ENCODE measurements around the gene FPR3. TPM values are rescaled to one million over a fixed set of nuclear protein-coding genes. Genes with fewer than 3 reads are reported as not detected.

FPR3 gene
- total and polyA plus RNA-seq, 9 of the 15 experiments (the other 6 are each of a cell fraction or from before 2014, with no cell fraction given): 0.08 to 0.51 (median 0.22) TPM; not detected in 1

DNA sequence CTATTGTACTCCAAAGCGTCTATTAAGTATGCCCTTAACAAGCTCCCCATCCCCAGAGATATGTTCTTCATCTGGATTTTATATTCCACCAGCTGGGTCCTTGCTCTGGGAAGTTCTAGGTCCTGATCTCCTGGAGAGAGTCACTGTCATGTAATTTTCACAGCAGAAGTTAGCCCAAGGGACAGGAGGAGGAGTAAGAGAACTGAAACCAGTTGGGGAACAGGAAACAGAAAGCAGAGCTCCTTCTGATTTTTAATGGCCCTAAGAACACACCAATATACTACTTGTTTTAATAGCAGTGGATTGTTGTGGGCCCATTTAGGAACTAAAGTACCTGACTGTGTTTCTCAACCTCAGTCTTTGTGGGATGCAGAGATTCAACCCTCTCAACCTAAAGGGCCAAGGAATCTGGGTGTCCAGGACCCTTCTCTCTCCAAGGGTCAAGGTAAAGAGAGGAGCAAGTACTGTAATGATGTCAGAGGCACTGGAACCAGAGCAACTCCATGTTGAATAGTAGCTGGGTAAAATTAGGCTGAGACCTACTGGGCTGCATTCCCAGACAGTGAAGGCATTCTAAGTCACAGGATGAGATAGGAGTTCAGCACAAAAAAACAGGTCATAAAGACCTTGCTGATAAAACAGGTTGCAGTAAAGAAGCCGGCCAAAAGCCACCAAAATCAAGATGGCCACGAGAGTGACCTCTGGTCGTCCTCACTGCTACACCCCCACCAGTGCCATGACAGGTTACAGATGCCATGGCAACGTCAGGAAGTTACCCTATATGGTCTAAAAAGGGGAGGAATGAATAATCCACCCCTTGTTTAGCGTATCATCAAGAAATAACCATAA is 8.1 kb upstream of the FPR3 start (continued):
- TF ChIP-seq DPF2 (IDR thresholded peaks at IDR 0.05) (no peak), ZNF431 (CRISPR knock-in tag; IDR thresholded peaks at IDR 0.05) (no peak), GABPA (tag; conservative IDR thresholded peaks at IDR 0.05; ENCODE audit: low read depth) (peak; percentile 59), PHF21A (IDR thresholded peaks at IDR 0.05; ENCODE audit: borderline replicate concordance, low read depth) (no peak), MAZ (CRISPR knock-in tag; conservative IDR thresholded peaks at IDR 0.05 in 1 of 2, IDR thresholded peaks at IDR 0.05 in 1 of 2) (peak in 1 of 2 experiments; percentile 80; a peak in 2 of 4 replicates), TBP (optimal IDR thresholded peaks at IDR 0.05; ENCODE audit: low read depth, low read length) (no peak), ELF2 (CRISPR knock-in tag; IDR thresholded peaks at IDR 0.05) (peak; percentile 91), KDM1A (IDR thresholded peaks at IDR 0.05) (peak; percentile 33 to 71; a peak in 2 of 4 replicates), MTA3 (IDR thresholded peaks at IDR 0.05; ENCODE audit: borderline replicate concordance) (no peak), ARNT (IDR thresholded peaks at IDR 0.05) (no peak), THAP12 (CRISPR knock-in tag; IDR thresholded peaks at IDR 0.05) (no peak), MAX (CRISPR knock-in tag; IDR thresholded peaks at IDR 0.05) (no peak), ARID1B (IDR thresholded peaks at IDR 0.05) (no peak), ZNF707 (CRISPR knock-in tag; conservative IDR thresholded peaks at IDR 0.05) (peak; percentile 78), HNRNPUL1 (IDR thresholded peaks at IDR 0.05; ENCODE audit: low read length) (no peak), ARID3A (IDR thresholded peaks at IDR 0.05; ENCODE audit: borderline replicate concordance, low read depth, low read length) (no peak), THRA (IDR thresholded peaks at IDR 0.05) (no peak), PHB (CRISPR knock-in tag; IDR thresholded peaks at IDR 0.05) (no peak)
- TF ChIP-seq, protein P1, sequence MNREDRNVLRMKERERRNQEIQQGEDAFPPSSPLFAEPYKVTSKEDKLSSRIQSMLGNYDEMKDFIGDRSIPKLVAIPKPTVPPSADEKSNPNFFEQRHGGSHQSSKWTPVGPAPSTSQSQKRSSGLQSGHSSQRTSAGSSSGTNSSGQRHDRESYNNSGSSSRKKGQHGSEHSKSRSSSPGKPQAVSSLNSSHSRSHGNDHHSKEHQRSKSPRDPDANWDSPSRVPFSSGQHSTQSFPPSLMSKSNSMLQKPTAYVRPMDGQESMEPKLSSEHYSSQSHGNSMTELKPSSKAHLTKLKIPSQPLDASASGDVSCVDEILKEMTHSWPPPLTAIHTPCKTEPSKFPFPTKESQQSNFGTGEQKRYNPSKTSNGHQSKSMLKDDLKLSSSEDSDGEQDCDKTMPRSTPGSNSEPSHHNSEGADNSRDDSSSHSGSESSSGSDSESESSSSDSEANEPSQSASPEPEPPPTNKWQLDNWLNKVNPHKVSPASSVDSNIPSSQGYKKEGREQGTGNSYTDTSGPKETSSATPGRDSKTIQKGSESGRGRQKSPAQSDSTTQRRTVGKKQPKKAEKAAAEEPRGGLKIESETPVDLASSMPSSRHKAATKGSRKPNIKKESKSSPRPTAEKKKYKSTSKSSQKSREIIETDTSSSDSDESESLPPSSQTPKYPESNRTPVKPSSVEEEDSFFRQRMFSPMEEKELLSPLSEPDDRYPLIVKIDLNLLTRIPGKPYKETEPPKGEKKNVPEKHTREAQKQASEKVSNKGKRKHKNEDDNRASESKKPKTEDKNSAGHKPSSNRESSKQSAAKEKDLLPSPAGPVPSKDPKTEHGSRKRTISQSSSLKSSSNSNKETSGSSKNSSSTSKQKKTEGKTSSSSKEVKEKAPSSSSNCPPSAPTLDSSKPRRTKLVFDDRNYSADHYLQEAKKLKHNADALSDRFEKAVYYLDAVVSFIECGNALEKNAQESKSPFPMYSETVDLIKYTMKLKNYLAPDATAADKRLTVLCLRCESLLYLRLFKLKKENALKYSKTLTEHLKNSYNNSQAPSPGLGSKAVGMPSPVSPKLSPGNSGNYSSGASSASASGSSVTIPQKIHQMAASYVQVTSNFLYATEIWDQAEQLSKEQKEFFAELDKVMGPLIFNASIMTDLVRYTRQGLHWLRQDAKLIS (CRISPR knock-in tag; IDR thresholded peaks at IDR 0.05): no peak
